Measurements from ENCODE around the gene CCKAR. TPM values are rescaled to one million over a fixed set of nuclear protein-coding genes. Genes with fewer than 3 reads are reported as not detected.

Gene CCKAR
- total RNA-seq, 4 donors from 2014 or later: not detected

- TF ChIP-seq CTCF (IDR thresholded peaks at IDR 0.05): no peak
- no peak for TF ChIP-seq POLR2AphosphoS5 (IDR thresholded peaks at IDR 0.05)
- no peak for TF ChIP-seq POLR2A (IDR thresholded peaks at IDR 0.05)
- no peak overlapping the region for H3K27ac ChIP-seq
- H3K36me3 ChIP-seq: no peaks in the 10 kb centered on the region
- no peaks in the 10 kb centered on the region for H3K9me3 ChIP-seq
- DNase-seq (ENCODE audit: low spot score in 2 of 2): no peak
- 94% methylated on average over 8 of the region's 8 CpGs for WGBS
- H3K27me3 ChIP-seq: no peaks in the 10 kb centered on the region
- H3K4me3 ChIP-seq: no peak overlapping the region
- H3K4me1 ChIP-seq: no peaks in the 10 kb centered on the region
Observed at GRCh38 chr4:26473893-26474292, 16.4 kb downstream of the CCKAR start.

- WGBS: 75% methylated on average over 1 of the region's 1 CpG
- Histone ChIP-seq H3K4me3 (no peak overlapping the region), H3K9me3 (no peaks in the 10 kb centered on the region), H3K36me3 (no peaks in the 10 kb centered on the region), H3K27ac (no peak overlapping the region), H3K4me1 (no peaks in the 10 kb centered on the region), H3K27me3 (no peaks in the 10 kb centered on the region)
- DNase-seq (ENCODE audit: low spot score in 2 of 2): no peak
- TF ChIP-seq POLR2A (IDR thresholded peaks at IDR 0.05) (no peak), CTCF (IDR thresholded peaks at IDR 0.05) (no peak), EP300 (IDR thresholded peaks at IDR 0.05) (no peak), POLR2AphosphoS5 (IDR thresholded peaks at IDR 0.05) (no peak)
Observed at GRCh38 chr4:26471890-26472289, 18.4 kb downstream of the CCKAR start.

- no peak for DNase-seq (ENCODE audit: low spot score in 2 of 2)
- Histone ChIP-seq H3K4me1 (no peaks in the 10 kb centered on the region), H3K27ac (no peak overlapping the region), H3K9me3 (no peaks in the 10 kb centered on the region), H3K4me3 (no peak overlapping the region), H3K36me3 (no peaks in the 10 kb centered on the region), H3K27me3 (no peaks in the 10 kb centered on the region)
- WGBS: 75% methylated on average over 4 of the region's 4 CpGs
- no peak for TF ChIP-seq EP300 (IDR thresholded peaks at IDR 0.05)
- TF ChIP-seq POLR2A (IDR thresholded peaks at IDR 0.05): no peak
Observed at GRCh38 chr4:26468977-26469376, 21.3 kb downstream of the CCKAR start.

GRCh38 chr4:26468283-26468949 lies 21.9 kb downstream of the CCKAR start:
- no peak overlapping the region for H3K27ac ChIP-seq
- no peak for DNase-seq (ENCODE audit: low spot score in 2 of 2)
- H3K27me3 ChIP-seq: no peaks in the 10 kb centered on the region
- H3K36me3 ChIP-seq: no peaks in the 10 kb centered on the region
- H3K4me1 ChIP-seq: no peaks in the 10 kb centered on the region
- H3K4me3 ChIP-seq: no peak overlapping the region
- H3K9me3 ChIP-seq: no peaks in the 10 kb centered on the region
- 84% methylated on average over 9 of the region's 9 CpGs for WGBS
- no peak for TF ChIP-seq EP300 (IDR thresholded peaks at IDR 0.05)
- TF ChIP-seq CTCF (IDR thresholded peaks at IDR 0.05): no peak
- no peak for TF ChIP-seq POLR2AphosphoS5 (IDR thresholded peaks at IDR 0.05)
- TF ChIP-seq POLR2A (IDR thresholded peaks at IDR 0.05): no peak

- Histone ChIP-seq H3K4me3 (no peak overlapping the region), H3K27ac (no peak overlapping the region), H3K36me3 (no peaks in the 10 kb centered on the region), H3K27me3 (no peaks in the 10 kb centered on the region), H3K4me1 (no peaks in the 10 kb centered on the region), H3K9me3 (no peaks in the 10 kb centered on the region)
- no peak for DNase-seq (ENCODE audit: low spot score in 2 of 2)
- WGBS: 100% methylated on average over 1 of the region's 1 CpG
- TF ChIP-seq POLR2A (IDR thresholded peaks at IDR 0.05) (no peak), POLR2AphosphoS5 (IDR thresholded peaks at IDR 0.05) (no peak), CTCF (IDR thresholded peaks at IDR 0.05) (no peak), EP300 (IDR thresholded peaks at IDR 0.05) (no peak)
Observed at GRCh38 chr4:26467724-26468123, 22.6 kb downstream of the CCKAR start.

Data from suprapubic skin (tissue), 4 donors.